AG04449 (cell line): ENCODE measurements around the gene NEK6.

ENCODE experiments used
- CTCF ChIA-PET: fragments of 350-600 bp; formaldehyde crosslinking; extraction: SDS; loops from one replicate; lab custom pipeline; 2021; ENCODE audit warnings: antibody characterized with exemption; lab: Yijun Ruan, JAX
- POLR2A ChIA-PET: fragments of 400-600, 350-600 bp; formaldehyde crosslinking; extraction: SDS; loops from one replicate; lab custom pipeline; 2020; ENCODE audit warnings: antibody characterized with exemption, inconsistent platforms; lab: Yijun Ruan, JAX
- DNase-seq: peaks from one replicate; pipeline ENCODE4 v3.0.0-alpha.2; 2010; ENCODE audit warnings: low read depth, low spot score
- H3K4me3 ChIP-seq: 2 replicates; pipeline ENCODE4 v1.5.1; 2011; ENCODE audit warnings: low read depth, mild to moderate bottlenecking, control low read depth, low read length
- TF ChIP-seq, protein P1 (sequence below): IDR thresholded peaks from one replicate; pipeline ENCODE4 v1.5.1; 2011; ENCODE audit warnings: mild to moderate bottlenecking, moderate library complexity, low read length, control low read depth, inconsistent platforms; ENCODE audit not compliant: insufficient read depth; ENCODE audit errors: missing control alignments

Gene NEK6

DNA sequence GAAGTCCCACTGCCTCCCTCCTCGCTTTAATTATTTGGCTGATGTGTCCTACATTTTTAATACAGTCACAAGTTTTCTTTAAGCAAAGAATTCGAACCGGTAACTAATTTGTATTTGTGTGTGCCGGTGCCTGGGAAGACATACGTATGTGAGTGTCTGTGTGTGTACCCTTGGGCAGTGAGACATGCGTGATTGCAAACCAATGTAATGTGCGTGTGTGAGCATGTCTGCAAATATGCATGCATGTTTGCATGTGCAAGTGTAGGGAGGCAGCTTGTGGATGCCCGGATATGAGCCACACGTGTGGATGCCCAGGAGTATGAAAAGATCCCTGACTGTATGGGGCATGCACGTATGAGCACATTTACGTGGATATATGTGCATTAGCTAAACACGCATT lies 44.4 kb upstream of the NEK6 start:
- ChIA-PET CTCF (interaction anchor here (1.1 kb wide), 1 partner anchor 21 kb away, joined by 3 read pairs; no protein-coding TSS in a partner anchor), POLR2A (no interaction called here)

DNA sequence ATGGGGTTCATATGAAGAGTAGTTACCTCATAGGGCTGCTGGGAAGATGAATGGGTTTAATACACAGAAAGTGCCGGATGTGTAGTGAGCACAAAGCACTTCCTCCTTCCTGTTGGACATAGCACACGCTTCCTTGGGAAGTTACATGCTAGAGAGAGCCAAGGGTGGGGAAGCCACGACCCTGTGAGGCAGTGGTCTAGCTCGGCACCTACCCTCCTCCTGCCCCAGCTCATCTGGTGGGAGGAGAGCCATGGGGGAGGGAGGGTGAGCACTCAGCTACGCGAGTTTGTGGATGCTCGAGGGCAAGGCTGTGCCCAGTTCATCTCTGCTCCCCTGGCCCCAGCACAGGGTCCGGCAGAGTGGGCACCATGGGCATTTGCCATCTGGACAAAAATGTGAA lies 43.6 kb upstream of the NEK6 start:
- no peak for DNase-seq
- no peak overlapping the region for H3K4me3 ChIP-seq
- ChIA-PET CTCF (no interaction called here), POLR2A (no interaction called here)
- TF ChIP-seq, protein P1, sequence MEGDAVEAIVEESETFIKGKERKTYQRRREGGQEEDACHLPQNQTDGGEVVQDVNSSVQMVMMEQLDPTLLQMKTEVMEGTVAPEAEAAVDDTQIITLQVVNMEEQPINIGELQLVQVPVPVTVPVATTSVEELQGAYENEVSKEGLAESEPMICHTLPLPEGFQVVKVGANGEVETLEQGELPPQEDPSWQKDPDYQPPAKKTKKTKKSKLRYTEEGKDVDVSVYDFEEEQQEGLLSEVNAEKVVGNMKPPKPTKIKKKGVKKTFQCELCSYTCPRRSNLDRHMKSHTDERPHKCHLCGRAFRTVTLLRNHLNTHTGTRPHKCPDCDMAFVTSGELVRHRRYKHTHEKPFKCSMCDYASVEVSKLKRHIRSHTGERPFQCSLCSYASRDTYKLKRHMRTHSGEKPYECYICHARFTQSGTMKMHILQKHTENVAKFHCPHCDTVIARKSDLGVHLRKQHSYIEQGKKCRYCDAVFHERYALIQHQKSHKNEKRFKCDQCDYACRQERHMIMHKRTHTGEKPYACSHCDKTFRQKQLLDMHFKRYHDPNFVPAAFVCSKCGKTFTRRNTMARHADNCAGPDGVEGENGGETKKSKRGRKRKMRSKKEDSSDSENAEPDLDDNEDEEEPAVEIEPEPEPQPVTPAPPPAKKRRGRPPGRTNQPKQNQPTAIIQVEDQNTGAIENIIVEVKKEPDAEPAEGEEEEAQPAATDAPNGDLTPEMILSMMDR = no peak

More for the DNA sequence above, 44.4 kb upstream of the NEK6 start:
- no peak for DNase-seq
- no peak overlapping the region for H3K4me3 ChIP-seq
- TF ChIP-seq, protein P1 = no peak

DNA sequence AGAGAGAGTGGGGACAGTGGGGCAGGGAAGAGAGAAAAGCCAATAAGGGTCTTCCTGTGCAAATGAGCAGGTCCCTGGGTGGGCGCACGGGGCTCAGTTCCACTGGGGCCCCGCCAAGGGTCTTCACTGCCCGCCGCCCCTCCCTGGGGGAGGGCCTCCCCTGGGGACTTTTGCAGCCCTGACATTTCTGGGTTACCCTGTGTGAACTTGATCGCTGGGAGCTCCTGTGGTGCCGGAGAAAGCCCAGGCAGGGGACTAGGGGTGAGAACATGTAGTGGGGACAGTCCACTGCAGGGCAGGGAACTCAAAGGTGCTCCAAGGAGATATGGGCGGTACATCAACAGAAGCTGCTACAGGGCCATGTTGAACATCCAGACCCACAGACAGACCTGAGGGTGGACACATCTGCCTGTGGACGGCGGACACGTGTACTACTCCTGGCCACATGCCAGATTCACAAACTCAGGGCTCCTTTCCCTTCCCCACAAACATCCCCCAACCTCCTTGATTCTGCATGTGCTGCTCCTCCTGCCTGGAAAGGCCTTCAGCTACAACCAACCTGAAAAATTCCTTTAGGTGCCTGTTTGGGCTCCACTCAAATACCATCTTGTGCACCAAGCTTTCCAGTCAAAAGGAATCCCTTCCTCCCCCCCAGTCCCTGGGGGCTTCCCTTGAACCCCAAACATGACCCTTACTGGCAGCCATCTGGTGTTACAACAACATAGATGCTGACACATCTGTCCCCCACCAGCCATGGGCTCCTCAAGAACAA lies 43.0 kb upstream of the NEK6 start:
- H3K4me3 ChIP-seq = no peak overlapping the region
- TF ChIP-seq, protein P1 = no peak
- ChIA-PET POLR2A (no interaction called here), CTCF (no interaction called here)
- DNase-seq = no peak

DNA sequence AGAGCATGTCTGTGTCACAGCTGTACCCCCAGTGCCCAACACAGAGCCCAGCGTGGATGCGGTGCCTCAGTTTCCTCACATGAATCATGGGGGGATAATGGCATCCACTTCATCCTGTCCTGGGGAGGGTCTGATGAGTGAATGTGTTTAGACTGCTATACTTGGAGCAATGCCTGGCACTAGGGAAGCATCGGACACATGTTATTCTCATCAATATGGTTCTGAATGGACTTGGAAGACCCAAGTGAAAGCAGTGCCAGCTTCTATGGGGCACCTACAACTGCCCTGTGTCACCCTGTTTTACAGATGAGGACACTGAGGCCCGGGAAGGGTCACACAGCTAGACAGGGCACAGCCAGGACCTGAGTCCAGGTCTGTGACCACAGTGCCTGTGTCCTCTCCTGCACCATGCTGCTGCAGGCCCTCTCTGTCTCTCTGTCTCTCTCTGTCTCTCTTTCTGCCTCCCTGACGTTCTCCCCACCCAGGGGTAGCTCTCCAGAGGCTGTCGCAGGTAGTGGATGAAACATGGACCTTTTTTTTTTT lies 42.3 kb upstream of the NEK6 start:
- no peak for DNase-seq
- CTCF ChIA-PET = no interaction called here
- POLR2A ChIA-PET = no interaction called here
- no peak overlapping the region for H3K4me3 ChIP-seq
- TF ChIP-seq, protein P1 = no peak

DNA sequence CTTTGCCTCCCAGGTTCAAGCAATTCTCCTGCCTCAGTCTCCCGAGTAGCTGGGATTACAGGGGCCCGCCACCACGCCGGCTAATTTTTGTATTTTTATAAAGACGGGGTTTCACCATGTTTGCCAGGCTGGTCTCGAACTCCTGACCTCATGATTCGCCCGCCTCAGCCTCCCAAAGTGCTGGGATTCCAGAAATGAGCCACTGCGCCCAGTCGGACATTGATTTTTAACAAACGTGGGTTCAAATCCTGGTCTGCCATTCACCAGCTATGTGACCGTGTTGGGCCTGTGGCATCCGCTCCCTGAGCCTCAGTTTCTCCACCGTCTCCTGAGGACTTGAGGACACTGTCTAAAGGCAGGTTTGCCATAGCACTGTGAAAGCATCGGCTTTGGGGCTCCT lies 41.8 kb upstream of the NEK6 start:
- ChIA-PET POLR2A (no interaction called here), CTCF (no interaction called here)
- DNase-seq = no peak
- H3K4me3 ChIP-seq = no peak overlapping the region
- TF ChIP-seq, protein P1 = no peak

DNA sequence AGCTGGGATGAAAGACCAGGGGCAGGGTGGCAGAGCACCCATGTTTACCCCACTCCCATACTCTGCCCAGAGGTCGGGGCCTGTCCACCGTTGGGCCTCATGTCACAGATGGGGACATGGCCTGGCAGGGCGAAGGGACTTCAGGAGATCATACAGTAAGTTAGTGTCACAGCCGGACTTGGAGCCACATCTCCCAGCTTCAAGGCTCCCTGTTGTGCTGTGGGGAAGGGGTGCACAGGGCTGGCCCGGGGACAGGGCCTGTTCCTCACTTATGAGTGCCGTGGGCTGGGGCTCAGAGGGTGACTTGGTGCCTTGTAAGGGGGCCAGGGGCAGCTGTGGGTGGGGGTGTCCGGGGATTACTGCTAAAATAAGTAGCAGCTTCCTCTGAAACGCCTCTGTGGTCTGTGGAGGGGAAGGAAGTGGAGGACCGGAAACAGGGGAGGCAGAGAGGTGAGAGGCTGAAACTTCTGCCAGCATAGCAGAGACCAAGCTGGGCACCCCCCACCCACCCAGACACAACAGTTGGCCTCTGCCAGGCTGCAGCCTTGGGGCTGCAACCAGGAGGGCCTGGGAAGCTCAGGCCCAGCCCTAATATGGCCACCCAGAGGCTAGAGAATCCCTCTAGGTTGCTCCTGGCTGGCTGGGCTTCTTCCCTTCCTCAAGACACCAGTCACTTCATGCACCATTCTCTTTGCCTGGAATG lies 41.1 kb upstream of the NEK6 start:
- POLR2A ChIA-PET = no interaction called here

More for the DNA sequence above, 41.1 kb upstream of the NEK6 start:
- no peak overlapping the region for H3K4me3 ChIP-seq
- DNase-seq = no peak
- CTCF ChIA-PET = interaction anchor here (1.5 kb wide), 1 partner anchor 16 kb away, joined by 3 read pairs; no protein-coding TSS in a partner anchor
- TF ChIP-seq, protein P1 = no peak
